Epithelial cell of proximal tubule (primary cell): Measurements from ENCODE around the gene ADAMTSL3. TPM values are rescaled to one million over a fixed set of nuclear protein-coding genes. Genes with fewer than 3 reads are reported as not detected.
"Not testable (repeated sequence)": the region's sequence is repeated elsewhere in the genome, so short reads cannot be mapped to it uniquely, and the experiment has no call there.

Source experiments
- DNase-seq: peaks from one replicate; pipeline ENCODE4 v3.0.0-alpha.2; 2011; ENCODE audit warnings: low read depth
- H3K4me3 ChIP-seq: 2 replicates; pipeline ENCODE4 v1.5.1; 2011; ENCODE audit warnings: low read depth, mild to moderate bottlenecking, low read length
- total RNA-seq: library from RNA; depleted of rRNA; stranded (reverse); fragments of >200 nt; gene quantifications from 2 replicates; pipeline ENCODE4 v1.2.3, GENCODE V29; 2015
- TF ChIP-seq, protein P1 (sequence below): conservative IDR thresholded peaks from 2 replicates; pipeline ENCODE4 v1.5.1; 2012; ENCODE audit warnings: low read depth, mild to moderate bottlenecking, low read length

ADAMTSL3 gene
- total RNA-seq, 1 donor from 2014 or later: 0.58 TPM

DNA sequence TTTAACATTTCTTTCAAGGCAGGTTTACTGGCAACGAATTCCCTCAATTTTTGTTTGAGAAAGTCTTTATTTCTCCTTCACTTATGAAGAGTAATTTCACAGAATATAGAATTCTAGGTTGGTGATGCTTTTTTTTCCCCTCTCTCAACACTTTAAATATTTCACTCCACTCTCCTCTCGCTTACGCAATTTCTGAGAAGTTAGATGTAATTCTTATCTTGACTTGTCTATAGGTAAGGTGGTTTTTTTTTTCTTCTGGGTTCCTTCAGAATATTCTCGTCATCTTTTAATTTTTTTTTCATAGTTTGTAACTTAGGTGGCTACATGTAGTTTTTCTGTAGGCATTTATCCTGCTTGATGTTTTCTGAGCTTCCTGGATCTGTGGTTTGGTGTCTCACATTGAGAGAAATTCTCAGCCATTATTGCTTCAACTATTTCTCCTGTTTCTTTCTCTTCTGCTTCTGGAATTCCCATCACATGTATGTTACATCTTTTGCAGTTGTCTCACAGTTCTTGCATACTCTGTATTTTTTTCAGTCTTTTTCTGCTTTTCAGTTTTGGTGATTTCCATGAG, 392.2 kb downstream of the ADAMTSL3 start:
- DNase-seq: no peak
- TF ChIP-seq, protein P1, sequence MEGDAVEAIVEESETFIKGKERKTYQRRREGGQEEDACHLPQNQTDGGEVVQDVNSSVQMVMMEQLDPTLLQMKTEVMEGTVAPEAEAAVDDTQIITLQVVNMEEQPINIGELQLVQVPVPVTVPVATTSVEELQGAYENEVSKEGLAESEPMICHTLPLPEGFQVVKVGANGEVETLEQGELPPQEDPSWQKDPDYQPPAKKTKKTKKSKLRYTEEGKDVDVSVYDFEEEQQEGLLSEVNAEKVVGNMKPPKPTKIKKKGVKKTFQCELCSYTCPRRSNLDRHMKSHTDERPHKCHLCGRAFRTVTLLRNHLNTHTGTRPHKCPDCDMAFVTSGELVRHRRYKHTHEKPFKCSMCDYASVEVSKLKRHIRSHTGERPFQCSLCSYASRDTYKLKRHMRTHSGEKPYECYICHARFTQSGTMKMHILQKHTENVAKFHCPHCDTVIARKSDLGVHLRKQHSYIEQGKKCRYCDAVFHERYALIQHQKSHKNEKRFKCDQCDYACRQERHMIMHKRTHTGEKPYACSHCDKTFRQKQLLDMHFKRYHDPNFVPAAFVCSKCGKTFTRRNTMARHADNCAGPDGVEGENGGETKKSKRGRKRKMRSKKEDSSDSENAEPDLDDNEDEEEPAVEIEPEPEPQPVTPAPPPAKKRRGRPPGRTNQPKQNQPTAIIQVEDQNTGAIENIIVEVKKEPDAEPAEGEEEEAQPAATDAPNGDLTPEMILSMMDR: no peak
- no peak overlapping the region for H3K4me3 ChIP-seq

DNA sequence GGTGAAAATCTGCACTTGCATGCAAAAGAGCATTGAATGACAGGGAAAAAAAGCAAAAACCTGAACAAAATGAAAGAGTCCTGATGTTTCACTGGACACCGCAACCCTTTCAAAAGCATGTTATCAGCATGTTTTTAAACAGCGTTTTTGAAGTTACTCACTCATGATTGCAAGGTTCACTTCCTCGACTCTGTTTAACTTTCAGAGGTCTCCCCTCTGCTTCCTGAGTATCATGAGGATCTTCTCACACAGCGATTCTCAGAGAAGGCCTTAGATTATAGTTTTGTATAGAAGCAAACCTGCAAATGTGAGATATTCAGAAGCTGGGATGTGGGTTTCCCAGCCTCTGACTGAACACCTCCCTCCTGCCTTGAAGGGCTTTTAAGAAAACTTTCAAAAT, 395.6 kb downstream of the ADAMTSL3 start:
- DNase-seq, H3K4me3 ChIP-seq: not testable (repeated sequence)

DNA sequence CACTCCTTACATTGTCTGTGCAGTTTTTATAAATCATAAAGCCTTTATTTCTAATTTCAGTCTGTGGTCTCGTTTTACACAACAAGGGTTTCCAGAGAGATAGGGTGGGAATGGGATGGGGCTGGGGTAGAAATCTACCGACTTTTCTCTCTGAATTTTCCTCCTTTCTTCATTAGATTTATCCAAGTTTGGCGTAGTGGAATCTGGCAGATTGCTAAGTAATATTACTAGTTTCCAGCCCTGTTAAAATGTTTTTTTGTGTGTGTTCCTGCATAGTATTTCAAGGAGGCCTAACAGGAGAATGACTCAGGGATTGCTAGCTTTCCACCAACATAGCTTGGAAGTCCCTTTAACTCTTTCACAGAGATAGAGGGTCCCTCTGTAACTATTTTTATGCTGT, 396.2 kb downstream of the ADAMTSL3 start:
- TF ChIP-seq, protein P1: no peak
- DNase-seq: no peak
- no peak overlapping the region for H3K4me3 ChIP-seq

DNA sequence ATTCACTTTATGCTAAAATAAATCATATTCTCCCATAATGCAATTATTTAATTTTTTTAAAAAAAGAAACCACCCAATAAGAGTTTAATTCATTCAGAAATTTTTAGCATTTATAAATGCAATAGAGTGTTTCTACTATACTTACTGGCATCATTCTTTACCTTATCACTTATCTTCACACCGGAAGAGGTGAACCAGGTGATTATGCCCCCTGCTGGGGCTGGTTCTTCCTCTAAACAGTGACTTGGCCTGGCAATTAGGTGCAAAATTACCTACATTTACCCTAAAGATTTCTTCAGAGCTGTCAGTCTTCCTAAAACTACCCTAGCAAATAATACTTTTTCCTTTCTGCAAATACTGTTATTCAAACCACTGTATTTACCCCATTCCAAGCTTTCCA, 397.2 kb downstream of the ADAMTSL3 start:
- not testable (repeated sequence) for H3K4me3 ChIP-seq, DNase-seq

DNA sequence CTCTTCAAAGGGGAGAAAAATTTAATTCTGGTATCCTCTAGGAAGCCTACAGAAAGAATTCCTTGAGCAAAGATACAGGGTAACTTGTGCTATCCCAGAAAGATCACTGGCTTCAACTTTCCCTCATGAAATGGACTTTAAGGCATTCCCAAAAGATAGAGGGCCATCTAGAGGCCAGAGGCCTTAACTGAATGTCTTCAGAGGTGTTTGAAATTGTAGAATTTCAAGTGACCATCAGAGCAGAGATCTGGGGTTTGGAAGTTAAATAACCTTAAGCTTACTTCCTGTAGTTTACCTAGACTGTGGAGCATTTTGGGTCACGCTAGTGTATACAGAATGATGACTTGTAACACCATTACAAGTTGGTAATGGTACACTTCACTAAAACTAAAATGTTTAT, 400.6 kb downstream of the ADAMTSL3 start:
- not testable (repeated sequence) for DNase-seq, H3K4me3 ChIP-seq
- TF ChIP-seq, protein P1: peak; percentile 25

DNA sequence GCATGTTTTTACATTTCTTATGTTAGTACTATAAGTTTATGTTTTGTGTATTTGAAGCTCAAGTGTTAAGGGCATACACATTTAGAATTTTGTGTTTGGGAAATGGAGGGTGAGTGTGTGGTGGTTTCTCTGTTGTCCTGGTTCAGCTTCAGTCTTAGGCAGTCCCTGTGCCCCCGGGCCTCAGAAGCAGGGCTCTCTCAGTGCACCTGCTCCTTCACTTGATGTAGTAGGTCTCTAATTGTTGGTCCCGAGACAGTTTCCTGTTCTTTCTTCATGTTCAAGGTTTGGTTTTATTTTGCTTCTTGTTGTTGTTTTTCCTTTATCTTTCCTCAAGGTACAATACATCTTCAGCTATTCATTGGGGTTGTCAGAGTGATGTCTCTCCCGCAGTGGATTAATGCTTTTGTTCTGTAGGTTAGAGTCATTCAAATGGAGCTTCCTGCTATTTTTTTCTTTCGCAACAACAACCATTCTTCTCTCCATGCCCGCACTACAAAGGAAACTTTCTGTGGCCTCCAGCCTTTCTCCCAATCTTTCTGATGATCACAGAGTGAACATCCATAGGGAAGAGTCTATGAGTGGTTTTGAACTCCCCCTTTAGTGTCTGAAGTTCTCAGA, 403.9 kb downstream of the ADAMTSL3 start:
- H3K4me3 ChIP-seq: no peak overlapping the region
- DNase-seq: no peak
- TF ChIP-seq, protein P1: no peak

DNA sequence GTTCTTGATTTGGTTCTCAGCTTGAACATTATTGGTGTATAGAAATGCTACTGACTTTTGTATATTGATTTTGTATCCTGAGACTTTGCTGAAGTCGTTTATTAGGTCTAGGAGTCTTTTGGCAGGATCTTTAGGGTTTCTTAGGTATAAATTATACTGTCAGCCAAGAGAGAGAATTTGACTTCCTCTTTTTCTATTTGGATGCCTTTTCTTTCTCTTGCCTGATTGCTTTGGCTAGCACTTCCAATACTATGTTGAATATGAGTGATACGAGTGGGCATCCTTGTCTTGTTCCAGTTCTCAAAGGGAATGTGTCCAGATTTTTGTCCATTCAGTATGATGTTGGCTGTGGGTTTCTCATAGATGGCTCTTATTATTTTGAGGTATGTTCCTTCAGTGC, 409.8 kb downstream of the ADAMTSL3 start:
- DNase-seq, H3K4me3 ChIP-seq: not testable (repeated sequence)

DNA sequence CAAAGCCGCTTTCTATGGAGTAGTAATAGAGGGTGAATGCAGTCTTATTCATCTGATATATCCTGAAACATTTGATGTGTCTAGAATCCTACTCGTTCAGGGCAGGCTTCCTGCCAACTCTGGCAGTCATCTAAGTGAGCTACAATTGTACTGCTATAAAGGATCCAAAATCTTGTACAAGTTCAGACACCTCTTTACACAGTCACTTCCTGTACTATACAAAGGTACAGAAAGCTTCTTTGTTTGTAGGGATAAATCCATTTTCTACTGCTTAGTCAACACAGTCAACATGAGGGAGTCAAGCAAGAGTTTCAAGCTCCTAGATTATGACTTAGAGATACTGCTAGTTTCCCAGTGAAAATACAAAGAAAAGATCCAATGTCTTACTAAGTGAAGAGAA, 414.8 kb downstream of the ADAMTSL3 start:
- not testable (repeated sequence) for H3K4me3 ChIP-seq, DNase-seq

DNA sequence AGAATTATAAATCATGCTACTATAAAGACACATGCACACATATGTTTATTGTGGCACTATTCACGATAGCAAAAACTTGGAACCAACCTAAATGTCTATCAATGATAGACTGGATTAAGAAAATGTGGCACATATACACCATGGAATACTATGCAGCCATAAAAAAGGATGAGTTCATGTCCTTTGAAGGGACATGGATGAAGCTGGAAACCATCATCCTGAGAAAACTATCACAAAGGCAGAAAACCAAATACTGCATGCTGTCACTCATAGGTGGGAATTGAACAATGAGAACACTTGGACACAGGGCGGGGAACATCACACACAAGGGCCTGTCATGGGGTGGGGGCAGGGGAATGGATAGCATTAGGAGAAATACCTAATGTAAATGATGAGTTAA, 424.1 kb downstream of the ADAMTSL3 start:
- not testable (repeated sequence) for H3K4me3 ChIP-seq, DNase-seq

DNA sequence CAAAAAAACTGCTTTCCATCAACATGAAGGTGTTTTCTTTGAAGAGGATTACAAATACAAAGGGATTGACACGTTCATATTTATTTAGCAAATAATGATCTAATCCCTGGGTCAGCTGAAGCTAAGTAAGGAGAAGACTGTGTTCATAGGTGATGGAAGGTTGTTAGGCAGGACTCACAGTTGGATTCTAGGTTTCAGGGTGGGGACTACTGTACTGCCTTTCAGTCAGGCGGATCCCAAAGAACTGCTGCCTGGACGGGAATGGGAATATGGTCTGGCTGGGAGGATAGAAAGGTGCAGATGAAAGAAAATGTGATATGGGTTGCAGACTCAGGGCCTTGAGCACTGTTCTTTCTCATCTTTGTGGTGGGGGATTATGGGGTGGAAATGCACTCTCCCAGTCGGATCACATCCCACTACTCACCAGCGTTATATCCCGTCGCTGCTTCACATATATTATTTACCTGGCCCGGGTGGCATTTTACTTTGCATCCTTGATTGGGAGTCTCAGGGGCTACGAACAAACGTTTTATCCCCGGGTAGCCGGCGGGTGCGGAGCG, 425.5 kb downstream of the ADAMTSL3 start:
- peak overlapping the region; percentile 60 for H3K4me3 ChIP-seq
- not testable (repeated sequence) for DNase-seq
